Measurements from ENCODE around the gene ABCF3. TPM values are rescaled to one million over a fixed set of nuclear protein-coding genes. Genes with fewer than 3 reads are reported as not detected.

ABCF3 gene
- total RNA-seq, 6 experiments from 2014 or later: 53.3 to 70.9 (median 63.4) TPM

- H3K9me3 Mint-ChIP-seq: no peaks in the 10 kb centered on the region
- H3K27me3 Mint-ChIP-seq (ENCODE audit: insufficient read depth): peaks cover 2% of the 10 kb centered on the region; the same call in 1 of the 2 replicates
- peak overlapping the region; percentile 94 for H3K27ac Mint-ChIP-seq
- H3K36me3 Mint-ChIP-seq (ENCODE audit: low read depth): peaks cover 37% of the 10 kb centered on the region
- TF ChIP-seq CTCF (IDR thresholded peaks at IDR 0.05): no peak
- peaks cover 58% of the 10 kb centered on the region for H3K4me1 Mint-ChIP-seq (ENCODE audit: low read depth)
- DNase-seq: peak; percentile 93
- peak overlapping the region; percentile 65 for H3K4me3 Mint-ChIP-seq
These were observed 17.5 kb upstream of the ABCF3 start for GRCh38 chr3:184168363-184169120.

GRCh38 chr3:184169896-184170875, 15.8 kb upstream of the ABCF3 start:
- H3K36me3 Mint-ChIP-seq (ENCODE audit: low read depth): peaks cover 33% of the 10 kb centered on the region
- no peak overlapping the region; the same call in 1 of the 2 replicates for H3K27ac Mint-ChIP-seq
- peaks cover 2% of the 10 kb centered on the region; the same call in 1 of the 2 replicates for H3K27me3 Mint-ChIP-seq (ENCODE audit: insufficient read depth)
- H3K4me1 Mint-ChIP-seq (ENCODE audit: low read depth): peaks cover 67% of the 10 kb centered on the region
- H3K4me3 Mint-ChIP-seq: no peak overlapping the region
- TF ChIP-seq CTCF (IDR thresholded peaks at IDR 0.05): no peak
- no peak for DNase-seq
- H3K9me3 Mint-ChIP-seq: no peaks in the 10 kb centered on the region

- peak overlapping the region; percentile 58 for H3K4me3 Mint-ChIP-seq
- H3K36me3 Mint-ChIP-seq (ENCODE audit: low read depth): peaks cover 40% of the 10 kb centered on the region
- peak; percentile 58 for DNase-seq
- no peak for TF ChIP-seq CTCF (IDR thresholded peaks at IDR 0.05)
- peaks cover 71% of the 10 kb centered on the region for H3K4me1 Mint-ChIP-seq (ENCODE audit: low read depth)
- peaks cover 7% of the 10 kb centered on the region; the same call in 1 of the 2 replicates for H3K27me3 Mint-ChIP-seq (ENCODE audit: insufficient read depth)
- no peaks in the 10 kb centered on the region for H3K9me3 Mint-ChIP-seq
- peak overlapping the region; percentile 84 for H3K27ac Mint-ChIP-seq
These were observed 14.4 kb upstream of the ABCF3 start for GRCh38 chr3:184171562-184171961.

- peak overlapping the region; percentile 58 for H3K4me3 Mint-ChIP-seq
- H3K27me3 Mint-ChIP-seq (ENCODE audit: insufficient read depth): peaks cover 7% of the 10 kb centered on the region
- no peak for TF ChIP-seq CTCF (IDR thresholded peaks at IDR 0.05)
- peak; percentile 97 for DNase-seq
- H3K36me3 Mint-ChIP-seq (ENCODE audit: low read depth): peaks cover 34% of the 10 kb centered on the region
- no peaks in the 10 kb centered on the region for H3K9me3 Mint-ChIP-seq
- peaks cover 71% of the 10 kb centered on the region for H3K4me1 Mint-ChIP-seq (ENCODE audit: low read depth)
- peak overlapping the region; percentile 84 for H3K27ac Mint-ChIP-seq
These were observed 13.2 kb upstream of the ABCF3 start for GRCh38 chr3:184172681-184173373.

- peaks cover 71% of the 10 kb centered on the region for H3K4me1 Mint-ChIP-seq (ENCODE audit: low read depth)
- no peak for TF ChIP-seq CTCF (IDR thresholded peaks at IDR 0.05)
- peaks cover 7% of the 10 kb centered on the region for H3K27me3 Mint-ChIP-seq (ENCODE audit: insufficient read depth)
- H3K36me3 Mint-ChIP-seq (ENCODE audit: low read depth): peaks cover 34% of the 10 kb centered on the region
- H3K4me3 Mint-ChIP-seq: peak overlapping the region; percentile 98; the same call in 1 of the 2 replicates
- no peaks in the 10 kb centered on the region for H3K9me3 Mint-ChIP-seq
- H3K27ac Mint-ChIP-seq: peak overlapping the region; percentile 96
- DNase-seq: no peak
These were observed 12.7 kb upstream of the ABCF3 start for GRCh38 chr3:184173374-184173722.

All from HFFc6 (cell line).